Chondrocyte (in vitro differentiated cells): ENCODE data around the gene SNTG2. TPM values are rescaled to one million over a fixed set of nuclear protein-coding genes. Genes with fewer than 3 reads are reported as not detected.

ENCODE experiments used
- DNase-seq: peaks from one replicate; pipeline ENCODE4 v3.0.0; 2021; ENCODE audit warnings: mixed read lengths, low spot score
- H3K27ac Mint-ChIP-seq: one replicate; pipeline ENCODE4 v1.8.0; 2021; ENCODE audit warnings: mild to moderate bottlenecking, moderate library complexity, mixed read lengths; ENCODE audit not compliant: unreplicated experiment
- H3K27me3 Mint-ChIP-seq: 2 replicates; pipeline ENCODE4 v1.8.0; 2021; ENCODE audit warnings: low read depth, mixed read lengths
- H3K36me3 Mint-ChIP-seq: 2 replicates; pipeline ENCODE4 v1.8.0; 2021; ENCODE audit warnings: low read depth, mixed read lengths
- H3K4me1 Mint-ChIP-seq: 2 replicates; pipeline ENCODE4 v1.8.0; 2021; ENCODE audit warnings: low read depth, mild to moderate bottlenecking, mixed read lengths
- H3K4me3 Mint-ChIP-seq: one replicate; pipeline ENCODE4 v1.8.0; 2021; ENCODE audit warnings: mild to moderate bottlenecking, moderate library complexity, mixed read lengths; ENCODE audit not compliant: unreplicated experiment
- H3K9me3 Mint-ChIP-seq: 2 replicates; pipeline ENCODE4 v1.8.0; 2021; ENCODE audit warnings: low read depth, mixed read lengths
- total RNA-seq: library from RNA; stranded (reverse); gene quantifications from 3 replicates; pipeline ENCODE4 v1.2.1, GENCODE V29; 2021
- TF ChIP-seq, protein P1 (sequence below): fragments of 200-600 bp; sonication (generic); IDR thresholded peaks from 2 replicates; pipeline ENCODE4 v1.5.0; 2021; ENCODE audit warnings: antibody characterized with exemption, mild to moderate bottlenecking, moderate library complexity

SNTG2 gene
- total RNA-seq, 1 donor from 2014 or later: not detected

DNA sequence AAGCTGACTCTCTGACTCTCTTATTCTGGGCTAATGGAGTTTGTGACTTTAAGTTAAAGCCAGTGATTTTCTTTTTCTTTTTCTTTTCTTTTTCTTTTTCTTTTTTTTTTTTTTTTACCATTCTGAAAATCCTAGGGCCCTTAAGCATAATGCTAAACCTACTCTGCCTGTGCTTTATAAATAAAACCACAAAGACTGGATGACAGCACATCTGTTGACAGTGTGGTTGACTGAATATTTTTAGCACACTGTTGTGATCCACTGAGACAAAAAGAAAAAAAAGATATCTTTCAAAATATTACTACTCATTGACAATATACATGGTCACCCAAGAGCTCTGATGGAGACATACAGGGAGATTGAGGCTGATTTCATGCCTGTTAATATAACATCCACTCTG, 121.6 kb downstream of the SNTG2 start:
- Mint-ChIP-seq H3K4me3 (no peak overlapping the region), H3K4me1 (no peaks in the 10 kb centered on the region), H3K27ac (no peak overlapping the region), H3K9me3 (peaks cover 8% of the 10 kb centered on the region), H3K27me3 (no peaks in the 10 kb centered on the region), H3K36me3 (no peaks in the 10 kb centered on the region)
- DNase-seq: no peak
- TF ChIP-seq, protein P1, sequence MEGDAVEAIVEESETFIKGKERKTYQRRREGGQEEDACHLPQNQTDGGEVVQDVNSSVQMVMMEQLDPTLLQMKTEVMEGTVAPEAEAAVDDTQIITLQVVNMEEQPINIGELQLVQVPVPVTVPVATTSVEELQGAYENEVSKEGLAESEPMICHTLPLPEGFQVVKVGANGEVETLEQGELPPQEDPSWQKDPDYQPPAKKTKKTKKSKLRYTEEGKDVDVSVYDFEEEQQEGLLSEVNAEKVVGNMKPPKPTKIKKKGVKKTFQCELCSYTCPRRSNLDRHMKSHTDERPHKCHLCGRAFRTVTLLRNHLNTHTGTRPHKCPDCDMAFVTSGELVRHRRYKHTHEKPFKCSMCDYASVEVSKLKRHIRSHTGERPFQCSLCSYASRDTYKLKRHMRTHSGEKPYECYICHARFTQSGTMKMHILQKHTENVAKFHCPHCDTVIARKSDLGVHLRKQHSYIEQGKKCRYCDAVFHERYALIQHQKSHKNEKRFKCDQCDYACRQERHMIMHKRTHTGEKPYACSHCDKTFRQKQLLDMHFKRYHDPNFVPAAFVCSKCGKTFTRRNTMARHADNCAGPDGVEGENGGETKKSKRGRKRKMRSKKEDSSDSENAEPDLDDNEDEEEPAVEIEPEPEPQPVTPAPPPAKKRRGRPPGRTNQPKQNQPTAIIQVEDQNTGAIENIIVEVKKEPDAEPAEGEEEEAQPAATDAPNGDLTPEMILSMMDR: no peak

DNA sequence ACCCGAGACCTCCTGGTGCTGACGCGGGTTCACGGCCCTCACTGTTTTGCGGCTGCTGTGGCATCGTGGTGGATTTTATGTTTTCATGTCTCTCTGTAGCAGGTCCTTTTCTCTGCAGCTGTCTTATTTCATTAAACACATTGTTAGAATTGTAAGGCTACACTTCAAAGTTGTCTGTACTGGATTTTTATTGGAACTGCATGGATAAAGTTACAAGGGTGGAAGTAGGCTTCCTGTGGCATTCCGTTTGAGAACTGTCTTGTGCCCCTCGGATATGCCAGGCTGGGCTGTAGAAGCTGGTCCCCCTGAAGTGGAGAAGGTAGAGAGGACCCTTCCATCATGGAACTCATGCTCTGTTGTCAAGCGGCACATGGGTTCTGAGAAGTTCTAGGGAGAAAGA, 127.3 kb downstream of the SNTG2 start:
- no peak for DNase-seq
- Mint-ChIP-seq H3K27ac (no peak overlapping the region), H3K9me3 (no peaks in the 10 kb centered on the region), H3K36me3 (no peaks in the 10 kb centered on the region), H3K27me3 (no peaks in the 10 kb centered on the region), H3K4me3 (no peak overlapping the region), H3K4me1 (no peaks in the 10 kb centered on the region)
- TF ChIP-seq, protein P1: no peak

DNA sequence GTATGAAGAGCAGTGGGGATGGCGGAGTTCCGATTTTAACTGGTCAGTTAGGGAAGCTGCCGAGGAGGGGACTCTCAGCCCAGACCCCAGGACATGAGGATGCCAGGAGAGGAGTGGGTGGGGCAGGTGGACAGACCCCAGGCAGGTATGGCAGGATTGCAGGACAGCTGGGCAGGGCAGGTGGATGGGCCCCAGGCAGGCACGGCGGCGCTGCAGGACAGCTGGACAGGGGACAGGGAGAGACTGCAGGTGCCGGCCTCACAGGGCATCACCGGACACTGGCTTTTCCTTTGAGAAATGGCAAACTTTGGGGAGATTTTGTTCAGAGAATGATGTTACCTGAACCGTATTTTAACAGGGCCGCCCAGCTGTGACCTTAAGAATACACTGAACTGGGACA, 127.7 kb downstream of the SNTG2 start:
- no peaks in the 10 kb centered on the region for H3K36me3 Mint-ChIP-seq
- H3K27ac Mint-ChIP-seq: no peak overlapping the region
- H3K4me1 Mint-ChIP-seq: no peaks in the 10 kb centered on the region
- no peaks in the 10 kb centered on the region for H3K9me3 Mint-ChIP-seq
- no peak overlapping the region for H3K4me3 Mint-ChIP-seq
- TF ChIP-seq, protein P1: no peak
- no peak for DNase-seq
- no peaks in the 10 kb centered on the region for H3K27me3 Mint-ChIP-seq

DNA sequence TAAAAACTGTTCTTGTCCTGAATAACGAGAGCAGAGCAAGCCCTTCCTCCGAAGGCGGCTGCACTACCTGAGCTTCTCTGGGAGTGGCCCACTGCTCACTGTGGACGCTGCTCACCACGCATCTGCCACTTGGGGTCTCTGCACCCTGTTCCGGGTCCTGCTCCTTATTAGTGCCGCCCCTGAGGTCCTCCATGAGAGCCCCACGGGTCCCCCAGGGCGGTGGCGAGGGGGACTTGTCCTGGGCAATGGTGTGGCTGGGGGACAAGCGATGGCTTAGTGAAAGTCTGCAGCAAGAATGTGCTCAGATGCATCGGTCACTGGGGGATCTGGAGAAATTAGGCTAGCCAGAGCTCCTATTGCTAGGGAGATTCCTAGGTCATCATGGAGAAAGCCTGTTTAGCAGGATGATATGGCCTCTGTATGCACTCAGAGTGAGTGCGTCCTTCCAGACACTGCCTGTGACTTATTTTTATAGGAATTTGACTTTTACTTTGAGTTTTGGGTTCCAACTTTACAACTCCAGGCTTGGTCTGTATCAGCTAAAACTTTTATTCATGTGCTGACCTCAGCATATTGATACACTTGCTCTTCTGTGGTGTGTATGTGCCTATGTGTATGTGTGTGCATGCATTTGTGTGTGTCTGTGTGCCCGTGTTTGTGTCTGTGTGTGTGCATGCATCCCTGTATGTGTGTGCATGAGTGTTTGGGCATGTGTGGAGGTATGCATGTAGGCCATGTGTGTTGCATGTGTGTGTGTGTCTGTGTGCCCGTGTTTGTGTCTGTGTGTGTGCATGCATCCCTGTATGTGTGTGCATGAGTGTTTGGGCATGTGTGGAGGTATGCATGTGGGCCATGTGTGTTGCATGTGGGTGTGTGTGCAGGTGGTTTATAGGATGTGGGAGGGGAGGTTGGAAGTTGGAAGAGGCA, 129.5 kb downstream of the SNTG2 start:
- no peaks in the 10 kb centered on the region for H3K4me1 Mint-ChIP-seq
- H3K4me3 Mint-ChIP-seq: no peak overlapping the region
- TF ChIP-seq, protein P1: no peak
- no peak for DNase-seq
- no peak overlapping the region for H3K27ac Mint-ChIP-seq
- no peaks in the 10 kb centered on the region for H3K36me3 Mint-ChIP-seq
- H3K9me3 Mint-ChIP-seq: no peaks in the 10 kb centered on the region
- H3K27me3 Mint-ChIP-seq: no peaks in the 10 kb centered on the region

DNA sequence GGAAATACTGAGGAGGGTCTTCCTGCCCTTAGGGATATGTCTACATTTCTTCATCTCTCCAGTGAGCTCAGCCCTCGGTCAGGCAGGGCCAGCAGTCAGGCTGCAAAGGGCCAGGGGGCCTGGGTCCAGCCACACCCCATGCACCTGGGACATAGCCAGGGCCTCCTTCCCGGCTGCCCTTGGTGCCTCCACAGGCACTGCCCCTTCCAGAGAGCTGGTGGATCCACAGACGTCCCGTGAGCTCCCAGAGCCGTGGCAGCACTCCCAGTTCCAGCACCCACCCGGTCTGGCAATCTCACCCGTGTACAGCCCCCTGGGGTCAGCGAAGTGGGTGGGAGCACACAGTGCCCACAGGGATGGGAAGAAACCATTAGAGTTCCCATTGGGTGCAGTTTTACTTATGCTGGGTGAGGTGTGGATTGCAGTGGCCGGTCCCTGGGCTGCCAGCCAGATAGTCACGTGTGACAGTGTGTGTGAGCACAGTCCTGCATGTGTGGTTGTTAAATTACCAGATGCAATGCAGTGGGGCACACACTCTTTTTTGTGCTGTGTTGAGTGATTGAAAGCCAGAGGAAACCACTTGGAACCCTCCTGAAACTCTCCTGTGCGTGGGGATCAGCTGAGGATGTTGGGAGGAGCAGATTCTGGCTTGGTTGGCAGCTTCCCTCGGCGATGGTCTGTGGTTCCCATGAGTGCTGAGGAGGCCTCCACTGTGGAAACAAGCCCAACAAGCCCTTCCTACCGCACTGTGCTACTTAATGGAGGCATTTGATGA, 131.0 kb downstream of the SNTG2 start:
- Mint-ChIP-seq H3K4me1 (no peaks in the 10 kb centered on the region), H3K27me3 (no peaks in the 10 kb centered on the region), H3K36me3 (no peaks in the 10 kb centered on the region), H3K4me3 (no peak overlapping the region), H3K27ac (no peak overlapping the region), H3K9me3 (no peaks in the 10 kb centered on the region)
- TF ChIP-seq, protein P1: no peak
- no peak for DNase-seq
